Endothelial cell of umbilical vein (primary cell): ENCODE data around the gene REEP5. TPM values are rescaled to one million over a fixed set of nuclear protein-coding genes. Genes with fewer than 3 reads are reported as not detected.

Experiments
- BruUV-seq: library from RNA; stranded (reverse); fragments of 400-500 nt; replicated peaks from 2 replicates; lab custom pipeline; 2021; lab: Mats Ljungman, UMichigan
- CTCF ChIA-PET: fragments of 300-600, 350-600 bp; sonication (Branson Sonifier 250); formaldehyde crosslinking; loops from one replicate; lab custom pipeline; 2021; ENCODE audit warnings: antibody characterized with exemption, inconsistent platforms; lab: Charles Lee
- POLR2A ChIA-PET: fragments of 300-600, 350-600 bp; sonication (Branson Sonifier 250); formaldehyde crosslinking; loops from one replicate; lab custom pipeline; 2021; ENCODE audit warnings: antibody characterized with exemption, inconsistent platforms; lab: Charles Lee
- DNase-seq: peaks from one replicate; pipeline ENCODE4 v3.0.0-alpha.2; 2011; ENCODE audit warnings: low read depth, low spot score
- FAIRE-seq: peaks from 2 replicates; lab custom pipeline; 2011; peaks lifted over from hg19 to GRCh38; lab: Jason Lieb, UNC
- H2AFZ ChIP-seq: 2 replicates; pipeline ENCODE4 v1.6.0; 2012; ENCODE audit warnings: low read depth, low read length, control low read depth, inconsistent platforms
- H3K27ac ChIP-seq: 2 replicates; pipeline ENCODE4 v1.5.1; 2011; ENCODE audit warnings: low read depth, mild to moderate bottlenecking, control low read depth, low read length, moderate library complexity; ENCODE audit not compliant: insufficient read depth
- H3K27me3 ChIP-seq, 2 experiments: 2 replicates each; pipeline versions ENCODE4 v1.6.0 to v1.6.1; 2011; ENCODE audit warnings: low read length in 2 of 2, mixed read lengths in 1 of 2; ENCODE audit not compliant: control insufficient read depth in 2 of 2, insufficient read depth in 2 of 2
- H3K36me3 ChIP-seq, 2 experiments: 2 replicates in 1 of 2; 3 replicates in 1 of 2; pipeline ENCODE4 v1.5.1; 2011; ENCODE audit warnings: low read length in 2 of 2, mild to moderate bottlenecking in 1 of 2, moderate library complexity in 1 of 2; ENCODE audit not compliant: control insufficient read depth in 2 of 2, insufficient read depth in 2 of 2; ENCODE audit errors: extremely low read depth in 1 of 2
- H3K4me1 ChIP-seq: 3 replicates; pipeline ENCODE4 v1.5.1; 2011; ENCODE audit warnings: mild to moderate bottlenecking, low read length; ENCODE audit not compliant: control insufficient read depth, insufficient read depth; ENCODE audit errors: extremely low read depth
- H3K4me2 ChIP-seq: 2 replicates; pipeline ENCODE4 v1.6.1; 2011; ENCODE audit warnings: low read length, control low read depth, mixed read lengths; ENCODE audit not compliant: insufficient read depth
- H3K4me3 ChIP-seq, 3 experiments: fragments of 200-600 bp in 1 of 3; sonication (generic), shearing (Covaris generic) in 1 of 3; replicated peaks in 1 of 3; 2 replicates each; pipeline ENCODE4 v1.5.1; 2011 to 2016; ENCODE audit warnings: control low read depth in 3 of 3, low read length in 3 of 3, mild to moderate bottlenecking in 2 of 3, inconsistent platforms in 1 of 3, low read depth in 1 of 3, moderate library complexity in 1 of 3; ENCODE audit not compliant: insufficient read depth in 1 of 3
- H3K79me2 ChIP-seq: 2 replicates; pipeline ENCODE4 v1.6.0; 2012; ENCODE audit warnings: low read length, inconsistent platforms; ENCODE audit not compliant: control insufficient read depth, insufficient read depth
- H3K9ac ChIP-seq: replicated peaks from 2 replicates; pipeline ENCODE3; 2011; ENCODE audit warnings: low read length, control low read depth; ENCODE audit not compliant: insufficient read depth; ENCODE audit errors: extremely low read depth
- H3K9me1 ChIP-seq: replicated peaks from 3 replicates; pipeline ENCODE4 v1.6.0; 2011; ENCODE audit warnings: mild to moderate bottlenecking, low read length; ENCODE audit not compliant: control insufficient read depth, insufficient read depth; ENCODE audit errors: extremely low read depth
- H3K9me3 ChIP-seq: replicated peaks from 2 replicates; pipeline ENCODE4 v1.5.1; 2012; ENCODE audit warnings: low read length, inconsistent platforms; ENCODE audit not compliant: control insufficient read depth, insufficient read depth
- H4K20me1 ChIP-seq: replicated peaks from 2 replicates; pipeline ENCODE3; 2011; ENCODE audit warnings: mild to moderate bottlenecking, low read length; ENCODE audit not compliant: control insufficient read depth, insufficient read depth; ENCODE audit errors: extremely low read depth
- CTCF ChIP-seq, 2 donors: IDR thresholded peaks; 1 replicate in 1 of 2; 2 replicates in 1 of 2; pipeline ENCODE4 v1.5.1; 2011; ENCODE audit warnings: low read length in 2 of 2, mild to moderate bottlenecking in 2 of 2, moderate library complexity in 2 of 2, control low read depth in 1 of 2, inconsistent platforms in 1 of 2, low read depth in 1 of 2; ENCODE audit not compliant: insufficient read depth in 1 of 2; ENCODE audit errors: extremely low read depth in 1 of 2
- GATA2 ChIP-seq: IDR thresholded peaks from 2 replicates; pipeline ENCODE4 v1.7.0; 2011; ENCODE audit warnings: low read depth, mild to moderate bottlenecking, moderate library complexity, mixed read lengths, low read length; ENCODE audit not compliant: insufficient read length, insufficient read depth
- JUN ChIP-seq: IDR thresholded peaks from 2 replicates; pipeline ENCODE4 v1.6.1; 2011; ENCODE audit warnings: borderline replicate concordance, low read depth; ENCODE audit not compliant: insufficient read length, insufficient read depth
- MYC ChIP-seq: IDR thresholded peaks from one replicate; pipeline ENCODE4 v1.6.1; 2011; ENCODE audit warnings: mild to moderate bottlenecking, low read depth, low read length
- POLR2A ChIP-seq: IDR thresholded peaks from 2 replicates; pipeline ENCODE4 v1.6.1; 2012; ENCODE audit warnings: low read depth, mild to moderate bottlenecking, control low read depth, low read length
- POLR2AphosphoS5 ChIP-seq: IDR thresholded peaks from 2 replicates; pipeline ENCODE4 v1.6.1; 2012; ENCODE audit warnings: low read depth, mild to moderate bottlenecking, control low read depth, low read length, moderate library complexity; ENCODE audit not compliant: insufficient read depth
- dilution Hi-C: fragments of 300-500 bp; cut with MboI; formaldehyde crosslinking; loops from one replicate; pipeline ENCODE4 v1.15.0; 2019; ENCODE audit warnings: low sequenced_read_pairs; ENCODE audit not compliant: extremely low pct_ligation_motif_present
- intact Hi-C: fragments of 100-400 bp; cut with micrococcal nuclease; formaldehyde crosslinking; loops from one replicate; pipeline ENCODE4 v1.10.0; 2022
- polyA plus RNA-seq, 4 experiments: library from polyadenylated mRNA; depleted of rRNA in 3 of 4; stranded (reverse) in 3 of 4; unstranded in 1 of 4; fragments of >200 nt; gene quantifications; 2 replicates each; pipeline versions ENCODE4 v1.2.1 to v1.2.3, GENCODE V29; 2011 to 2012; ENCODE audit warnings: missing spikeins in 1 of 4
- total RNA-seq: library from RNA; stranded (reverse); gene quantifications from 2 replicates; pipeline ENCODE4 v1.2.3, GENCODE V29; 2021
- TF ChIP-seq, protein P1 (sequence below): IDR thresholded peaks from 2 replicates; pipeline ENCODE4 v1.6.1; 2011; ENCODE audit not compliant: insufficient read depth, insufficient read length

REEP5 gene
- total and polyA plus RNA-seq, 2 donors (not counting 3 experiments of a cell fraction or from before 2014, with no cell fraction given): 98.0 to 163 TPM

GRCh38 chr5:112863549-112863948 lies 58.5 kb downstream of the REEP5 start:
- TF ChIP-seq POLR2A (no peak), POLR2AphosphoS5 (no peak), GATA2 (no peak), CTCF (IDR thresholded peaks at IDR 0.05; ENCODE audit: extremely low read depth in 1 of 2, insufficient read depth in 1 of 2, low read depth in 1 of 2, low read length in 2 of 2) (no peak), JUN (no peak), MYC (no peak)
- TF ChIP-seq, protein P1, sequence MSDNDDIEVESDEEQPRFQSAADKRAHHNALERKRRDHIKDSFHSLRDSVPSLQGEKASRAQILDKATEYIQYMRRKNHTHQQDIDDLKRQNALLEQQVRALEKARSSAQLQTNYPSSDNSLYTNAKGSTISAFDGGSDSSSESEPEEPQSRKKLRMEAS: no peak
- Histone ChIP-seq H3K4me2 (no peak overlapping the region), H4K20me1 (no peaks in the 10 kb centered on the region), H3K9me3 (no peaks in the 10 kb centered on the region), H3K36me3 (peaks cover 15 to 23% of the 10 kb centered on the region in 2 experiments), H3K27me3 (no peaks in the 10 kb centered on the region), H3K4me3 (no peak overlapping the region), H3K27ac (no peak overlapping the region), H2AFZ (no peak overlapping the region), H3K9me1 (no peaks in the 10 kb centered on the region), H3K9ac (no peak overlapping the region), H3K79me2 (peaks cover 36% of the 10 kb centered on the region), H3K4me1 (peaks cover 18% of the 10 kb centered on the region)
- DNase-seq (no peak), FAIRE-seq (no peak)
- ChIA-PET POLR2A (no interaction called here), CTCF (no interaction called here)
- no TSS peak for BruUV-seq
- intact Hi-C loops: loop anchor here (2.0 to 5.0 kb wide), 2 partner anchors 13 to 171 kb away; no protein-coding TSS in a partner anchor
- dilution Hi-C loops: no loop called here
